Epithelial cell of proximal tubule (primary cell): ENCODE data around the gene PDS5B. TPM values are rescaled to one million over a fixed set of nuclear protein-coding genes. Genes with fewer than 3 reads are reported as not detected.
A peak's percentile ranks its signal among the peaks of the same experiment; 100 is the strongest.

Experiments
- DNase-seq: peaks from one replicate; pipeline ENCODE4 v3.0.0-alpha.2; 2011; ENCODE audit warnings: low read depth
- H3K4me3 ChIP-seq: 2 replicates; pipeline ENCODE4 v1.5.1; 2011; ENCODE audit warnings: low read depth, mild to moderate bottlenecking, low read length
- total RNA-seq: library from RNA; depleted of rRNA; stranded (reverse); fragments of >200 nt; gene quantifications from 2 replicates; pipeline ENCODE4 v1.2.3, GENCODE V29; 2015
- TF ChIP-seq, protein P1 (sequence below): conservative IDR thresholded peaks from 2 replicates; pipeline ENCODE4 v1.5.1; 2012; ENCODE audit warnings: low read depth, mild to moderate bottlenecking, low read length

Gene PDS5B
- total RNA-seq, 1 donor from 2014 or later: 13.9 TPM

- TF ChIP-seq, protein P1, sequence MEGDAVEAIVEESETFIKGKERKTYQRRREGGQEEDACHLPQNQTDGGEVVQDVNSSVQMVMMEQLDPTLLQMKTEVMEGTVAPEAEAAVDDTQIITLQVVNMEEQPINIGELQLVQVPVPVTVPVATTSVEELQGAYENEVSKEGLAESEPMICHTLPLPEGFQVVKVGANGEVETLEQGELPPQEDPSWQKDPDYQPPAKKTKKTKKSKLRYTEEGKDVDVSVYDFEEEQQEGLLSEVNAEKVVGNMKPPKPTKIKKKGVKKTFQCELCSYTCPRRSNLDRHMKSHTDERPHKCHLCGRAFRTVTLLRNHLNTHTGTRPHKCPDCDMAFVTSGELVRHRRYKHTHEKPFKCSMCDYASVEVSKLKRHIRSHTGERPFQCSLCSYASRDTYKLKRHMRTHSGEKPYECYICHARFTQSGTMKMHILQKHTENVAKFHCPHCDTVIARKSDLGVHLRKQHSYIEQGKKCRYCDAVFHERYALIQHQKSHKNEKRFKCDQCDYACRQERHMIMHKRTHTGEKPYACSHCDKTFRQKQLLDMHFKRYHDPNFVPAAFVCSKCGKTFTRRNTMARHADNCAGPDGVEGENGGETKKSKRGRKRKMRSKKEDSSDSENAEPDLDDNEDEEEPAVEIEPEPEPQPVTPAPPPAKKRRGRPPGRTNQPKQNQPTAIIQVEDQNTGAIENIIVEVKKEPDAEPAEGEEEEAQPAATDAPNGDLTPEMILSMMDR: no peak
Measured at GRCh38 chr13:32661685-32662084, 75.4 kb downstream of the PDS5B start.

DNA sequence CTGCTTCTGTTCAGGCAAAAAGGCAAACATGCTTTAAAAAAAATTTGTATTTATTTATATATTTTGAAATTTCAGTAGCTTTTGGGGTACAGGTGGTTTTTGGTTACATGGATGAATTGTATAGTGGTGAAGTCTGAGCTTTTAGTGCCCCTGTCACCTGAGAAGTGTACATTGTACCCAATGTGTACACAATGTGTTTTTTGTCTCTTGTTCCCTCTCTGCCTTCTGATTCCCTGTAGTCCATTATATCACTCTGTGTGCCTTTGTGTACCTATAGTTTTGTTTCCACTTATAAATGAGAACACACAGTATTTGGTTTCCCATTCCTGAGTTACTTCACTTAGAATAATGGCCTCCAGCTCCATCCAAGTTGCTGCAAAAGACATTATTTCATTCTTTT lies 77.4 kb downstream of the PDS5B start:
- TF ChIP-seq, protein P1: no peak
- no peak for DNase-seq
- H3K4me3 ChIP-seq: no peak overlapping the region

More at GRCh38 chr13:32661685-32662084, 75.4 kb downstream of the PDS5B start:
- no peak for DNase-seq
- no peak overlapping the region for H3K4me3 ChIP-seq

DNA sequence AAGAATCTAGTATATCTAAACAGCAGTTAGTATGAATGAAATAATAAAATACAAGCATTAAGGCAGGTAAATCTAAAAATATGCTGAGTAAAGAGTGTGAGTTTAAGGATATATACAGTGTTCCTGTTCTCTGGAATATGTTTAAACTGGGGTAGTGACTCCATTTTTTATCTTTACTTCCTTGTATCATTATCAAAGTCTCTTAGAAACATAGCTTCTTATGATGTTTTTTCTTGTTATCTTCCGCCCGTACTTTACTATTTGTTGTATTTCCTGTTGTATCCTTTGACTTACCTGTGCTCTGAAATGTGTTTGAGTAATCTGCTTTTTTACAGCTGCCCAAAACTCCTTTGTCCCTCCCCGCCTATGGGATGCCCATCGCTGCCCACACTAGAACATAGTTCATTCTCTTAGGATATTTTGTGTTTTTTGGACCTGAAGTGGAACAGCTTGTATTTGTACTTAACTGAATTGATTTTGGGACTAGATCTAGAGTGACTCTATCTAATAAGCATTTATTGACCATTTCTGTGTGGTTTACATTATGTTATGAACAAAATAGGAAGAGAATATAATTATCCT lies 80.8 kb downstream of the PDS5B start:
- no peak for DNase-seq
- TF ChIP-seq, protein P1: no peak
- H3K4me3 ChIP-seq: no peak overlapping the region

DNA sequence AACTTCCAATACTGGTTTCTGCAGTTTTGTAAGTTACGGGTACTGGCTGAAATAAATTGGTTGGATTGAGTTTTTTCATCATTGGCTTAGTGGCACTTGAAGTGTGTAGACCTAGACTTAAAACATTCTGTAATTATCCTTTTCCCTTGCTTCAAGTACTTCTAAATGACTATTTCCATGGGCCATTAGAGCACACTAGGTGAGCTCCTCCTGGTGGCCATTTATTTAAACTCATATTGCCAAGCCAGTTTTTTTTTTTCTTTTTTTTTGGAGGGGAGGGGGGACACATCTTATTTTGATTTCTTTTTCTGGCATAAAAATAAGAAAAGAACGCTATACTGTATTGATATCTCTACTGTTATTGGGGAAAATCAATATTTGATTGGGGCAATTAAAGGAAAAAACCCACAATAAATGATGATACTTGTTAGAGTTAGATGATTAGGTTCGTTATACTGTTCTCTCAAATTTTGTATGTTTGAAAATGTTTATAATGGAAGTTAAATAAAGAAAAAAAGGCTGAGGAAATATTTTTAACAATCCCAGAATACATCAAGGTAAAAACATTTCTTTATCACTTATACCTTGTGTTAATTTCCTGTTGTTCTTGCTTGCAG lies 82.9 kb downstream of the PDS5B start:
- no peak overlapping the region for H3K4me3 ChIP-seq
- no peak for DNase-seq
- TF ChIP-seq, protein P1: peak; percentile 79

DNA sequence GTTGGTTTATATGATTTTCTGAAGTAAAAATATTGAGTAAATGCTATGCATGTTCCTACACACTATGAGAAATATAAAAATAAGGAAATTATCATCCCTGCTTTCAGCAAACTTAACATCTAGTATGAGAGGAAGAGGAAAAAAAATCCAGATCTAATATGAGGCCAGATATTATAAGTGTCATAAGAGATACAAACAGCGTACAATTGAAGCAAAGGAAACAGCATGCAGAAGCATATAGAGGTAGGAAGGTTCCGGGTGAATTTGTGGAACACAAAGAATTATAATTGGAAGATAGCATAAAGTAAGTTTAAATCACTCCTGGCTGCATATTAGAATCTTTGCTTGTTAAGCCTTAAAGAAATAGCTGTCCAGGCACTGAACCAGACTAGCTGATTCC lies 88.3 kb downstream of the PDS5B start:
- no peak overlapping the region for H3K4me3 ChIP-seq
- TF ChIP-seq, protein P1: no peak
- DNase-seq: no peak

DNA sequence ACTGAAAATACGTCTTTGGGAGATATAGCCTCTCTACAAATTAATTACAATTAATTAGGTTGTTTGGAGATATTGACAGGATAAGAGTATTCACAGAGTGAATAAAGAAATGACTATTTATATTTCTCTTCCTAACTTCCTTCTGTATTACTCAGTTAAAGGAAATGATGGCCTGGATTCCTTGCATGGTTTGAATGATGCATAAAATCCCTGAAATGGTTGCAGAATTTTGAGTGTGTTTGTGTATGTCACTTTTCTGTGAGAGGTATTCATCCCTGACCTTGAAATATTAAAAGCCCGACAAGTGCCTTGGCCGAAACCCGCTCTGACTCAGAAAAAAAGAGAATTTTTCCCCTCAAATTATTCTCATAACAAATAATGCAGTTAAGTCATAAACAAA lies 90.0 kb downstream of the PDS5B start:
- no peak for DNase-seq
- TF ChIP-seq, protein P1: no peak
- H3K4me3 ChIP-seq: no peak overlapping the region

DNA sequence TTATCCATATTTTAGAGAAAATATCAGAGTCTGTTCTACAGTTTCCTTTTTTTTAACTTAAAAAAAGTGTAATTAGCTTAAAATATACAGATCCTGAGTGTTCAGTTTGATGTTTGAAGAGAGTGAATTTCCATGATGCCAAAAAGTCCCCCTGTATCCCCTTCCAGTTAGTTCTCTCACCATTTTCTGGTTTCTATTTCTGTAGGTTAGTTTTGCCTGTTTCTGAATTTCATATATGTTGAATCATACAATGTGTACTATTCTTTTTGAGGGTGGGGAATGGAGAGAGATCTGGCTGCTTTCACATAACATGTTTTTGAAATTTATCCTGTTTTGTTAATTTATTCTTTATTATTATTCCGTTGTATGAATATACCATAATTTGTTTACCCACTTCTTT lies 95.9 kb downstream of the PDS5B start:
- TF ChIP-seq, protein P1: no peak
- no peak for DNase-seq
- no peak overlapping the region for H3K4me3 ChIP-seq
